Prostate gland (tissue), 2 donors: ENCODE measurements around the gene KCNQ4.

ENCODE experiments used
- POLR2A ChIP-seq: fragments of 450-650 bp; IDR thresholded peaks from one replicate; pipeline ENCODE4 v1.6.1; 2016; ENCODE audit warnings: antibody characterized with exemption, mild to moderate bottlenecking
- POLR2AphosphoS5 ChIP-seq: sonication (generic); formaldehyde crosslinking; IDR thresholded peaks from one replicate; pipeline ENCODE4 v1.6.1; 2017; ENCODE audit warnings: antibody characterized with exemption
- TF ChIP-seq, protein P1 (sequence below), 4 experiments: fragments of 200-600 bp in 2 of 4; fragments of 450-650 bp in 2 of 4; sonication (generic) in 2 of 4; IDR thresholded peaks; 1 replicate in 3 of 4; 2 replicates in 1 of 4; pipeline ENCODE4 v1.5.1; 2016 to 2019; ENCODE audit warnings: antibody characterized with exemption in 4 of 4, mild to moderate bottlenecking in 2 of 4, moderate library complexity in 2 of 4

DNA sequence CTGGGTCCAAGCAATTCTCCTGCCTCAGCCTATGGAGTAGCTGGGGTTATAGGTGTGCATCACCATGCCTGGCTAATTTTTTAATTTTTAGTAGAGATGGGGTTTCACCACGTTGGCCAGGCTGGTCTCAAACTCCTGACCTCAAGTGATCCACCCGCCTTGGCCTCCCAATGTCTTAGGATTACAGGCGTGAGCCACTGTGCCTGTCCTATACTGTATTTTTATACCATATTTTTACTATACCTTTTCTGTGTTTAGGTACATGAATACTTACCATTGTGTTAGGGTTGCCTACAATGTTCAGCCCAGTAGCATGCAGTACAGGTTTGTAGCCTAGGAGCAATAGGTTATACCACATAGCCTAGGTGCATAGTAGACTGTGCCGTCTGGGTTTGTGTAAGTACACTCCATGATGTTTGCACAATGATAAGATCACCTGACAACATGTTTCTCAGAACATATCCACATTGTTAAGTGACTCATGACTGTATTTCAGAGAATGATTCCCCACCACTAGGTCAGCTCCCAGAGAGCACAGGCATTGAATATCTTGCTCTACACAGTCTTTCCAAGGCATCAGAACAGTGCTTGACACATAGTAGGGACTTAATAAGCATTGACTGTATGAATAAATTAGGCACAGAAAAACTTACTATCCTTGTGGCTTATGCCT is 84.6 kb downstream of the KCNQ4 start:
- peak; percentile 96 for TF ChIP-seq POLR2AphosphoS5
- TF ChIP-seq, protein P1, sequence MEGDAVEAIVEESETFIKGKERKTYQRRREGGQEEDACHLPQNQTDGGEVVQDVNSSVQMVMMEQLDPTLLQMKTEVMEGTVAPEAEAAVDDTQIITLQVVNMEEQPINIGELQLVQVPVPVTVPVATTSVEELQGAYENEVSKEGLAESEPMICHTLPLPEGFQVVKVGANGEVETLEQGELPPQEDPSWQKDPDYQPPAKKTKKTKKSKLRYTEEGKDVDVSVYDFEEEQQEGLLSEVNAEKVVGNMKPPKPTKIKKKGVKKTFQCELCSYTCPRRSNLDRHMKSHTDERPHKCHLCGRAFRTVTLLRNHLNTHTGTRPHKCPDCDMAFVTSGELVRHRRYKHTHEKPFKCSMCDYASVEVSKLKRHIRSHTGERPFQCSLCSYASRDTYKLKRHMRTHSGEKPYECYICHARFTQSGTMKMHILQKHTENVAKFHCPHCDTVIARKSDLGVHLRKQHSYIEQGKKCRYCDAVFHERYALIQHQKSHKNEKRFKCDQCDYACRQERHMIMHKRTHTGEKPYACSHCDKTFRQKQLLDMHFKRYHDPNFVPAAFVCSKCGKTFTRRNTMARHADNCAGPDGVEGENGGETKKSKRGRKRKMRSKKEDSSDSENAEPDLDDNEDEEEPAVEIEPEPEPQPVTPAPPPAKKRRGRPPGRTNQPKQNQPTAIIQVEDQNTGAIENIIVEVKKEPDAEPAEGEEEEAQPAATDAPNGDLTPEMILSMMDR (IDR thresholded peaks at IDR 0.05), result peak in 2 of 4 experiments; percentile 30 to 33
- TF ChIP-seq POLR2A, result no peak
